Ectodermal cell (in vitro differentiated cells): ENCODE data around the gene F12.

Source experiments
- H3K27ac ChIP-seq: 2 replicates; pipeline ENCODE4 v1.7.0; 2013; ENCODE audit warnings: mild to moderate bottlenecking, low read depth, low read length; ENCODE audit not compliant: insufficient read depth, poor library complexity, severe bottlenecking
- H3K27me3 ChIP-seq: 2 replicates; pipeline ENCODE4 v1.7.0; 2013; ENCODE audit warnings: mild to moderate bottlenecking, low read length; ENCODE audit not compliant: insufficient read depth, control insufficient read depth, poor library complexity, severe bottlenecking
- H3K36me3 ChIP-seq: one replicate; pipeline ENCODE4 v1.7.0; 2013; ENCODE audit warnings: low read length; ENCODE audit not compliant: control insufficient read depth, insufficient read depth
- H3K4me1 ChIP-seq: one replicate; pipeline ENCODE4 v1.7.0; 2013; ENCODE audit warnings: low read length; ENCODE audit not compliant: control insufficient read depth, insufficient read depth
- H3K4me3 ChIP-seq: 2 replicates; pipeline ENCODE4 v1.7.0; 2013; ENCODE audit warnings: low read depth, low read length, control low read depth; ENCODE audit not compliant: insufficient read depth
- H3K9me3 ChIP-seq: 2 replicates; pipeline ENCODE4 v1.7.0; 2013; ENCODE audit warnings: mild to moderate bottlenecking, low read length, moderate library complexity; ENCODE audit not compliant: control insufficient read depth
- WGBS, 2 experiments: methylation state at CpG; one replicate each; pipeline ENCODE4 v1.1.7; 2013; ENCODE audit warnings: missing lambda C conversion rate in 2 of 2; 5-methylcytosine and 5-hydroxymethylcytosine counted together

F12 gene

GRCh38 chr5:177453852-177454396 is 44.6 kb upstream of the F12 start:
- H3K4me1 ChIP-seq, result peaks cover 24% of the 10 kb centered on the region
- no peak overlapping the region for H3K27ac ChIP-seq
- WGBS, 2 experiments, result 12 to 14% methylated on average over 30 to 31 of the region's 31 CpGs
- H3K27me3 ChIP-seq, result no peaks in the 10 kb centered on the region
- peak overlapping the region; percentile 68 for H3K4me3 ChIP-seq
- H3K36me3 ChIP-seq, result peaks cover 16% of the 10 kb centered on the region
- H3K9me3 ChIP-seq, result no peaks in the 10 kb centered on the region

DNA sequence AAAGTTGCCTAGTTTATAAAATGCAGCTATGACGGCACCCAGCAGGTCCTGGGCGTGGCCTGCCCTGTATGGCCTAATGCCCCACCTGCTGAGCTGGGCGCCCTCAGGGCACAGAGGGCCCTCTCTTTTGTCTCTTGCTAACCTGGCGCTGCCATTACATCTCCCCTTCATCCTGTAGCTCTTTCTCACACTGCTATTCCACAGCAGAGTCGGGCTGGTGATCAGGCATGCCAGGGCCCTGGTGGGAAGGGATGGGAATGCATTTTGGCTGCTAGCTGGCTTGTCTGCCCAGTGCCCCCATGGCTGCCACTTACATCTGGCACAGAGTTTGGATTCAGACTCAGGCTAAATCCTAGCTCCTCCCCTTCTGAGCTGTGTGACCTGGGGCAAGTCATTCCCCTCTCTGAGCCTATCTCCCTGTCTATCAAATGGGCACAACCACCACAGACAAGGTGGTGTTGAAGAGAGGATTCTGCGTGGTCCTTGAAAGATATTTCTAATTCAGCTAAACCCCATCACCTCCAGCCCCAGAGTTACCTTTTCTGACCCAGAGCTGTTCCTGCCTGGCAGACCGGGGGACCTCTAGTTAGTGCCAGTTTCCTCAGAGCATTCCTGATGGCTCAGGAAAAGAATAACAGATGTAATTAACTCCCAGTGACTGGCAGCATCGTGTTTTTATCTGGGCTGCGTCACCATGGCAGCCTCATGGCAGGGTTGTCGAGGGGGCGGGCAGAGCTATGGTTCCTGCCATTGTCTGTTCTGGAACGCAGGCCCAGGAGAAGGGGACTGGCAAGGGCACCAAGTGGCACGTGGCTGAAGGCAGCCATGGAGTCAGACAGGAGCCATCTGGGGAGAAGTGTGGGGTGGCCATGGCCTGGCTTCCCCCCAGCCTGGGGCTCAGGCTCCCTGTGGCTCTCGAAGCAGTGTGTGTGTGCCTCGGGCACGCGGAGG is 43.6 kb upstream of the F12 start:
- Histone ChIP-seq H3K27ac (no peak overlapping the region), H3K27me3 (no peaks in the 10 kb centered on the region), H3K4me3 (no peak overlapping the region), H3K36me3 (peaks cover 9% of the 10 kb centered on the region), H3K9me3 (no peaks in the 10 kb centered on the region), H3K4me1 (peaks cover 30% of the 10 kb centered on the region)
- 90 to 91% methylated on average over 17 of the region's 17 CpGs for WGBS, 2 experiments

DNA sequence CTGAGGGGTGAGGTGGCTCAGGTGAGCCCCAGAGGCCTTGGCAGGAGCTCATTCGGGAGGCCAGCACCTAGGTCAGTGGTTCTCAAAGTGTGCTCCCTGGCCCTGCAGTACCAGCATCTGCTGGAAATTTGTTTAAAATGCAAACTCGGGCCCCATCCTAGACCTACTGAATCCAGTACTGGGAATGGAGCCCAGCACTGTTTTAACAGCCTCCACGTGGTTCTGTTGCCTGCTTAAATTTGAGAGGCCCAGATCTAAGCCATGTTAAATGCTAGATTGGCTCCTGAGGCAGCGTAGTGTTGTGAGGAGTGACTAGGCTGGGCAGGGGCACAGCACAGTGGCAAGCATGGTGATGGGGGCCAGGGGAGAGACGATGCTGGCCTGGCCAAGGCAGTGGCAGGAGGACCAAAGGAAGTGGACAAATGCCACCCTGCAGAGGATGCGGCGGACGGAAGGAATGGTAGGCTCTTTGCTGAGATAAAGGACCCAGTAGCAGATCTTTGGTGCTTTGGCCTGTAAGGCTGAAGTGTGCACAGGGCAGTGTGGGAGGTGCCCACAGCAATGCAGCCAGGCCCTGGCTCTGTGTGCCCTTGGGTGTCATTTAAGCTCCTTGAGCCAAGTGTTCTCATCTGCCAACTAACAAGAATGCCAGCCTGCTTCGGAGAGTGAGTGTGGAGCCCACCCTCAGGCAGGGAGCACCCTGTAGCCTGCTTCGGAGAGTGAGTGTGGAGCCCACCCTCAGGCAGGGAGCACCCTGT is 41.5 kb upstream of the F12 start:
- H3K4me1 ChIP-seq, result peaks cover 24% of the 10 kb centered on the region
- no peaks in the 10 kb centered on the region for H3K27me3 ChIP-seq
- H3K4me3 ChIP-seq, result no peak overlapping the region
- no peaks in the 10 kb centered on the region for H3K36me3 ChIP-seq
- H3K9me3 ChIP-seq, result no peaks in the 10 kb centered on the region
- 93 to 96% methylated on average over 8 to 9 of the region's 10 CpGs for WGBS, 2 experiments
- no peak overlapping the region for H3K27ac ChIP-seq

DNA sequence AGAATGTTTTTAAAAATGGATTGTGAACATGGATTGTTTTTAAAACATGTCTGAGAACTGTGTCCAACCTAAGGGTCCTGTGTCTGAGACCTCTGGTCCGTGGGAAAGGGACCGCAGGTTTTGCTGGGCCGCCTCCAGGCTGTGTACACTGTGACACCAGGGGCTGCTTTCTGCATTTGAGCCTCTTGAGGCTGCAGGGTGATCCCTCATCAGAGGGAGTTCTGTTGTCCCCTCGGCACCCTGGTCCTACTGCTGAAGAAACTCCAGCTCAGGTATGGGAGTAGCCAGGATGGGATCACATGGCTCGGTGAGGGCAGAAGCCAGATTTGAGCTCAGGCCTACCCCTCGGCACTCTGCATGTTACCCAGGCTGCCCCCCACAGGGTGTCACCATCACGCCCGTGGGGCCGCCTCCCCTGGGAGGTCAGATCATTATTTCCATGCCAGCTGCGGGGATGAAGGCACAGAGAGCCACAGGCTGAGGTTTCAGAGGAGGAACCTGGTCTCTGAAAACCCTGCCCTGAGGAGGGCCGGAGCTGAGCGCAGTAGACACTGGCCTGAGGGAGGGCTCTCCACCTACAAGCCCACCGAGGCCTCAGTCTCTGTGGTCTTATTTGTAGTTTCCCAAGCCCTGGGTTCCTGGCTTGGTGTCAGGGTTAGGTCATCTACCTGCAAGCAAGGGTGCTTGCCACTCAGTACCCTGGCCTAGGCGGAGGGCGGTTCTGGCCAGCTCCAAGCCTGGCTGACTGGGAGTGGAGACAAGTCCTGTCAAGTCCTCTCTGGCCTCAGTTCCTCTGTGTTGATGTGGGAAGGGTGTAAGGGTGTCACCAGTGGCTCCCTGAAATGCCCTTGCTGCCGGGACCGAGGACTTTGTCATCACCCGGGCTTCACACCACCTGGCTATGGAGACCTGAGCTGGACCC is 40.0 kb upstream of the F12 start:
- Histone ChIP-seq H3K27me3 (no peaks in the 10 kb centered on the region), H3K4me3 (no peak overlapping the region), H3K4me1 (peaks cover 24% of the 10 kb centered on the region), H3K36me3 (no peaks in the 10 kb centered on the region), H3K9me3 (no peaks in the 10 kb centered on the region), H3K27ac (no peak overlapping the region)
- WGBS, 2 experiments, result 91 to 92% methylated on average over 18 of the region's 18 CpGs

GRCh38 chr5:177448244-177448950 is 39.0 kb upstream of the F12 start:
- no peak overlapping the region for H3K4me3 ChIP-seq
- H3K4me1 ChIP-seq, result peaks cover 24% of the 10 kb centered on the region
- WGBS, 2 experiments, result 90% methylated on average over 6 of the region's 6 CpGs
- no peaks in the 10 kb centered on the region for H3K27me3 ChIP-seq
- H3K9me3 ChIP-seq, result no peaks in the 10 kb centered on the region
- no peaks in the 10 kb centered on the region for H3K36me3 ChIP-seq
- H3K27ac ChIP-seq, result peak overlapping the region; percentile 87

DNA sequence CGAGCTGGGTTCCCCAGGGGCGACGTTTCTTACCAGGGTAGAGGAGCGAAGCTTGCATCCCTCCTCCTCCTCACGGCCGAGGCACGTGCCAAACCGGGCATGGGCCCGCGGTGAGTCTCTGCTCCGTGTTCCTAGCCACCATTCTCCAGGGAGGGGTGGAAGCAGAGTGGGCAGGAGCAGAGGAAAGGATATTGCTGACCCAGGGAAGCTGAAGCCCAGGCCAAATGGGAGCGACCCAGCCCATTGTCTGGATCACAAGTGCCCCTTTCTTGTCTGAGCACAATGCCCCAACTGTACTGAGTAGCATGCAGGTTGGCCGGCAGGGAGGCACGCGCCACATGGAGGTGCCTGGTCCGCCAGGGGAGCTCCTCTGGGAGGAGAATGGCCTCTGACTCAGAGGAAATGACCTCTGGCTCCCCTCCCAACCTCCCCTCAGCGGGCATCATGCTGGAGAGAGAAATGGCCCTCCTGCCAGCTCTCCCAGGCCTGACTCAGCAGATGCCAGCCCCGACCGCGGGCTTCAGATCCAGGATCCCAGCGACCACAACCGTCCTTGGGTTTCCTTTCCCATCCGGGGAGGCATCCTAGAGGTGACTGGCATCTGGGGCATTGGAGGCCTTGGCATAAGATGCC is 38.4 kb upstream of the F12 start:
- Histone ChIP-seq H3K36me3 (no peaks in the 10 kb centered on the region), H3K4me1 (peaks cover 24% of the 10 kb centered on the region), H3K9me3 (no peaks in the 10 kb centered on the region), H3K27me3 (no peaks in the 10 kb centered on the region), H3K27ac (peak overlapping the region; percentile 87), H3K4me3 (peak overlapping the region; percentile 49)
- WGBS, 2 experiments, result 8 to 9% methylated on average over 23 of the region's 23 CpGs

GRCh38 chr5:177447066-177447610 is 37.8 kb upstream of the F12 start:
- Histone ChIP-seq H3K27me3 (no peaks in the 10 kb centered on the region), H3K4me3 (peak overlapping the region; percentile 49), H3K4me1 (peaks cover 24% of the 10 kb centered on the region), H3K36me3 (no peaks in the 10 kb centered on the region), H3K9me3 (no peaks in the 10 kb centered on the region), H3K27ac (peak overlapping the region; percentile 90)
- WGBS, 2 experiments, result 0% methylated on average over 37 to 46 of the region's 52 CpGs

DNA sequence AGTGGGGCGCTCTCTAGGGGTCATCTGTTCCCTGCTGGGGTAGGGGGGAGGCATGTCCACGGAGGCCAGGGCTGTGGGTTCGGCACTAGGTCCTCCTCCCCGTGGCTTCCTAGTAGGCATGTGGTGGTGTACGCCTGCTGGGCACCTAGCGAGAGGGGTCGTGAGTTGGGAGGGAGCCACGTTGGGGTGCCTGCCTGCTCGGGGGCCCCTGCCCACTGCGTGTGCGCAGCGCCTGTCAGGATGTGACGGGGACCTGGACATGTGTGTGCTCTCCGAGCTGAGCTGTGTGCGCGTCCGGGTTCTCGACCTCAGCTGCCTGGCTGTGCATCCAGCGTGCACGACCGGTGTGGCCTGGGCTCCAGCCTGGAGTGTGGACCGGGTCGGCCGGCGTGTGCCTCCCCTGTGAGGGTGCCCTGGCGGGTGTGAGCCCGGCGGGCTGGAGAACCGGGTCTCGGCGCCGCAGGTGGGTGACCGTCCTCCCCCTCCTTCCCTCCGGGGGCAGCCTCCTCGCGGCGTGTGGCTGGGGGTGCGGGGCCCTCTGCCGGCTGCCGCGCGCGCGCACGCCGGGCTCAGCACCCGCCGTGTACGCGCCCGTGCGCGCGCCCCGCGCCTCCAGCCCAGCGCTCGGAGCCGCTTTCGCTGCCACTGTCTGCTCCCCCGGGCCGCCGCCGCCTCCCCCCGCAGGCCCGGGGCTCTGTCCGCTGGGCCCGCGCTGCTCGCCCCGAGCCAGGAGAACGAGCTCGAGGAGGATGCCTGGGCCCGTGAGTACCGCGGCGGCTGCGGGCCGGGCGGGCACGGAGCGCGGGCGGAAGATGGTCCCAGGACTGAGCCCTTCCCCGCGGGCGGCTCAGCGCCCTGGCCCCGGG is 37.1 kb upstream of the F12 start, which contains the start of gene PRR7:
PRR7 (plus strand) TSS at position 615 of the 866 bp plus-strand sequence. CDS start 8,254 bp downstream, outside the sequence.
- Histone ChIP-seq H3K4me3 (peak within 1 kb of the TSS; percentile 49), H3K4me1 (peaks cover 24% of the 10 kb centered on the region), H3K9me3 (no peaks in the 10 kb centered on the region), H3K36me3 (no peaks in the 10 kb centered on the region), H3K27ac (peak within 1 kb of the TSS; percentile 90), H3K27me3 (no peaks in the 10 kb centered on the region)
- 3% methylated on average over 89 of the region's 89 CpGs for WGBS, 2 experiments
